HFFc6 (cell line): Measurements from ENCODE around the gene APOL6. TPM values are rescaled to one million over a fixed set of nuclear protein-coding genes. Genes with fewer than 3 reads are reported as not detected.

Experiments used
- DNase-seq: peaks from one replicate; pipeline ENCODE4 v3.0.0-alpha.2; 2018
- H3K27ac Mint-ChIP-seq: 2 replicates; pipeline ENCODE4 v1.8.0; 2020; ENCODE audit warnings: mild to moderate bottlenecking, mixed read lengths
- H3K27me3 Mint-ChIP-seq: 2 replicates; pipeline ENCODE4 v1.8.0; 2021; ENCODE audit warnings: mild to moderate bottlenecking, moderate library complexity, mixed read lengths; ENCODE audit not compliant: insufficient read depth
- H3K36me3 Mint-ChIP-seq: 2 replicates; pipeline ENCODE4 v1.8.0; 2021; ENCODE audit warnings: low read depth, mixed read lengths
- H3K4me1 Mint-ChIP-seq: 2 replicates; pipeline ENCODE4 v1.8.0; 2020; ENCODE audit warnings: low read depth, mixed read lengths
- H3K4me3 Mint-ChIP-seq: 2 replicates; pipeline ENCODE4 v1.8.0; 2020; ENCODE audit warnings: mild to moderate bottlenecking, moderate library complexity, mixed read lengths
- H3K9me3 Mint-ChIP-seq: 2 replicates; pipeline ENCODE4 v1.8.0; 2020; ENCODE audit warnings: mild to moderate bottlenecking, mixed read lengths
- total RNA-seq, 6 experiments: library from RNA; stranded (reverse); fragmentation: NEBNext Ultra II Directional; extraction: Animal tissue kit (Norgen Biotek cat#: 25700); gene quantifications; 2 replicates in 1 of 6; 3 replicates in 5 of 6; pipeline ENCODE4 v1.2.3, GENCODE V29; 2021
- TF ChIP-seq, protein P1 (sequence below): fragments of 200-600 bp; sonication (generic); IDR thresholded peaks from 2 replicates; pipeline ENCODE4 v1.5.0; 2021; ENCODE audit warnings: antibody characterized with exemption, mild to moderate bottlenecking

Gene APOL6
- total RNA-seq, 6 experiments from 2014 or later, result 1.4 to 3.6 (median 3.4) TPM

DNA sequence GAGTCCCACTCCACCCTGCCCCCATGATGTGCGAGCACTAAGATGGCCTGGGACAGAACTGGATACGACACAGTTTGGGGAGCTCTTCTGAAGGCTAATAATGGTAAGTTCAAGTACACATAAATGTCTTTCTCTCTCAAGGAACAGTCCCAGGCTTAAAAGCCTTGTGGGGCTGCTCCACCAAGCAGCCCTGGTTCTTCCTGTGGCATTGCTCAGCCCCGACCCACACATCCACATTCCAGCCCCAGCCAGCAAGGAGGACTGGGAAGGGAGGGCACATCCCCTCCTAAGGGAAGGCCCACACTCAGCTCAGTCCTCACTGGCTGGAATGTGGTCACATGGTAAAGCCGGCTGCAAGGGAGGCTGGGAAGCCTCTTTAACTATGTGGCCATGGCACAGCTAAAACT, 17.9 kb upstream of the APOL6 start:
- H3K36me3 Mint-ChIP-seq, result no peaks in the 10 kb centered on the region; the same call in 1 of the 2 replicates
- TF ChIP-seq, protein P1, sequence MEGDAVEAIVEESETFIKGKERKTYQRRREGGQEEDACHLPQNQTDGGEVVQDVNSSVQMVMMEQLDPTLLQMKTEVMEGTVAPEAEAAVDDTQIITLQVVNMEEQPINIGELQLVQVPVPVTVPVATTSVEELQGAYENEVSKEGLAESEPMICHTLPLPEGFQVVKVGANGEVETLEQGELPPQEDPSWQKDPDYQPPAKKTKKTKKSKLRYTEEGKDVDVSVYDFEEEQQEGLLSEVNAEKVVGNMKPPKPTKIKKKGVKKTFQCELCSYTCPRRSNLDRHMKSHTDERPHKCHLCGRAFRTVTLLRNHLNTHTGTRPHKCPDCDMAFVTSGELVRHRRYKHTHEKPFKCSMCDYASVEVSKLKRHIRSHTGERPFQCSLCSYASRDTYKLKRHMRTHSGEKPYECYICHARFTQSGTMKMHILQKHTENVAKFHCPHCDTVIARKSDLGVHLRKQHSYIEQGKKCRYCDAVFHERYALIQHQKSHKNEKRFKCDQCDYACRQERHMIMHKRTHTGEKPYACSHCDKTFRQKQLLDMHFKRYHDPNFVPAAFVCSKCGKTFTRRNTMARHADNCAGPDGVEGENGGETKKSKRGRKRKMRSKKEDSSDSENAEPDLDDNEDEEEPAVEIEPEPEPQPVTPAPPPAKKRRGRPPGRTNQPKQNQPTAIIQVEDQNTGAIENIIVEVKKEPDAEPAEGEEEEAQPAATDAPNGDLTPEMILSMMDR, result no peak
- peaks cover 42% of the 10 kb centered on the region for H3K4me1 Mint-ChIP-seq
- peak; percentile 61 for DNase-seq
- H3K9me3 Mint-ChIP-seq, result no peaks in the 10 kb centered on the region
- peak overlapping the region; percentile 98 for H3K27ac Mint-ChIP-seq
- no peak overlapping the region for H3K4me3 Mint-ChIP-seq
- H3K27me3 Mint-ChIP-seq, result peaks cover 4% of the 10 kb centered on the region; the same call in 1 of the 2 replicates

DNA sequence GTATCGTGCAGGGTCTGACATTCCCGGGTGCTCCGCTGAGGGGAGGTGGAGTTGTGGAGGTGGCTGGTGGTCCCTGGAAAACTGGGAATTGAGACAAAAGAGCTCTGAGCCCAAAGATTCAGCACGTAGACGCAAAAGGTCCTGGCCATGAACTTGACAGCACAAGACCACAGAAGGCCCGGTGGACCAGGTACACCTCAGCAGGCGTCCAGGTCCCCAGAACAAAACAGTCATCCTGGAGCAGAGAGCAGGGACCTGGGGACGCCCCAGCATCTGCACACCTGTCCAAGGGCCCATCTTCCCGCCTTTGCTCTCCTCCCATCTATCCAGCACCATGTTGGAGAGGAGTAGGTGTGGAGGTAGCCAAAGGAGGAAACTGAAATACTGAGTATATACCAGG, 17.4 kb upstream of the APOL6 start:
- Mint-ChIP-seq H3K4me3 (no peak overlapping the region), H3K36me3 (no peaks in the 10 kb centered on the region; the same call in 1 of the 2 replicates), H3K27ac (peak overlapping the region; percentile 98), H3K4me1 (peaks cover 42% of the 10 kb centered on the region), H3K27me3 (peaks cover 4% of the 10 kb centered on the region; the same call in 1 of the 2 replicates), H3K9me3 (no peaks in the 10 kb centered on the region)
- TF ChIP-seq, protein P1, result no peak
- no peak for DNase-seq

- Mint-ChIP-seq H3K9me3 (no peaks in the 10 kb centered on the region), H3K27me3 (peaks cover 4% of the 10 kb centered on the region; the same call in 1 of the 2 replicates), H3K36me3 (no peaks in the 10 kb centered on the region; the same call in 1 of the 2 replicates), H3K4me3 (no peak overlapping the region), H3K4me1 (peaks cover 42% of the 10 kb centered on the region), H3K27ac (no peak overlapping the region)
- TF ChIP-seq, protein P1, result peak; percentile 74
- DNase-seq, result no peak
These were observed 16.6 kb upstream of the APOL6 start for GRCh38 chr22:35631597-35631996.

GRCh38 chr22:35632935-35633334, 15.3 kb upstream of the APOL6 start:
- no peak for DNase-seq
- TF ChIP-seq, protein P1, result no peak
- H3K9me3 Mint-ChIP-seq, result no peaks in the 10 kb centered on the region
- peaks cover 4% of the 10 kb centered on the region; the same call in 1 of the 2 replicates for H3K27me3 Mint-ChIP-seq
- peaks cover 34% of the 10 kb centered on the region for H3K4me1 Mint-ChIP-seq
- no peak overlapping the region for H3K27ac Mint-ChIP-seq
- no peaks in the 10 kb centered on the region; the same call in 1 of the 2 replicates for H3K36me3 Mint-ChIP-seq
- H3K4me3 Mint-ChIP-seq, result no peak overlapping the region

GRCh38 chr22:35633520-35633919, 14.7 kb upstream of the APOL6 start:
- TF ChIP-seq, protein P1, result no peak
- Mint-ChIP-seq H3K4me3 (no peak overlapping the region), H3K36me3 (no peaks in the 10 kb centered on the region; the same call in 1 of the 2 replicates), H3K9me3 (no peaks in the 10 kb centered on the region), H3K27me3 (peaks cover 4% of the 10 kb centered on the region; the same call in 1 of the 2 replicates), H3K4me1 (peaks cover 34% of the 10 kb centered on the region), H3K27ac (no peak overlapping the region)
- DNase-seq, result no peak
